Stimulated activated CD4-positive, alpha-beta T cell treated with anti-CD3 and anti-CD28 coated beads, TNF-alpha, amount 100 ng/mL, for 48 hours (primary cell): ENCODE data around the gene NAV2.

Experiments used
- DNase-seq, 3 donors: peaks; one replicate each; pipeline ENCODE4 v3.0.0-alpha.2; 2020; ENCODE audit warnings: low read depth in 3 of 3

The NAV2 gene

DNA sequence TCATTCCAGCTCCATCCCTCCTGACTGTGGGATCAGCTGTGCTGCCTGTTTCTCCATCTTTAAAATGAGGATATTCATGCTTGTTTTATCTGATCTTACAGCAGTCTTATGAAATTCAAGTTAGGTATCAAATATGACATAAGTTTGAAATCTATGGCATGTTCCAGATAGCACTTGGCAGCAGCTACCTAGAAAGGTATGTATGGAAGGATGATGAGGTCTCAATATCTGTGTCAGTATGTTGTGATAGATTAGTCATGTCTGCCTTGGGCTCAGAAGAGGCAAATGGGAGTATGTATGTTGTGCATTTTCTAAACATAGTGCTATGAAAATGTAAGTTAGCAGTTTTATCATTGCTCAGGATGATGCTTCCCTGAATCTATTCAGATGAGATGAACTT is 122.1 kb downstream of the NAV2 start:
- DNase-seq = no peak

GRCh38 chr11:19836666-19837065 is 124.0 kb downstream of the NAV2 start:
- DNase-seq = no peak

DNA sequence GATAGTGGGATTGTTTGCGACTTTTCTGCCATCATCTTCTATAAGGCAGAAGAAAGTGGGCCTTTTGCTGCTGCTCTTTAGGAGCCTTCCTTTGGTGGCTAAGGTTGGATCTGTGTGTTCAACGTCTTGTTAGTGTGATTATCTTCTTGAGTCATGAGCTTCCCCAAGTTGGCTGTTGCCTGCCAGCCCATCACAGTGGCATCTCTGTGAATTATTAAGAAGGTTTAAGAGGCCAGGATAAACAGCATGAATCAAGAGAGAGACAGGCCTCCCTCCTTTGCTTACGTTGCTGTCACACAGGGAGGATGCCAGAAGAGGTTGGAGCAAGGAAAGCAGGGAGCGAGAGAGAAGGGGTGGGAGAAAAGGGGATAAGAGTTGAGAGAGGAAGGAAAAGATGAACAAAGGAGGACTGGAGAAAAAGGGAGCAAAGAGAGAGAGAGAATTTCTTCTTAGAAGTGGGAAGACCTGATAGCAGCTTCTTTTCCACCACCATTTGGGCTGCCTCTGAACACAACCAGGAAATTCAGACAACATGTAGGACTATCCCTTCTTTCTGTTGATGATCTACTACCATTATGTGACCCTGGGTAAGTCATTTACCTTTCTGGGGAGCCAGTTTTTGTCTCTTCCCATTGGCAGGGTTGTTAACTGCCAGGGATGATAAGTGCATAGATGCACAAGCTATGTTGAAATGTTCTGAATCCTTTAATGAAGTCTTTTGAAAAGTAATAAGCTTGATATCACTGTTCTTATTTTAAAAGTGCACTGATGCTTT is 126.5 kb downstream of the NAV2 start:
- DNase-seq = no peak

- DNase-seq = no peak
Observed at GRCh38 chr11:19840961-19841360, 128.3 kb downstream of the NAV2 start.

DNA sequence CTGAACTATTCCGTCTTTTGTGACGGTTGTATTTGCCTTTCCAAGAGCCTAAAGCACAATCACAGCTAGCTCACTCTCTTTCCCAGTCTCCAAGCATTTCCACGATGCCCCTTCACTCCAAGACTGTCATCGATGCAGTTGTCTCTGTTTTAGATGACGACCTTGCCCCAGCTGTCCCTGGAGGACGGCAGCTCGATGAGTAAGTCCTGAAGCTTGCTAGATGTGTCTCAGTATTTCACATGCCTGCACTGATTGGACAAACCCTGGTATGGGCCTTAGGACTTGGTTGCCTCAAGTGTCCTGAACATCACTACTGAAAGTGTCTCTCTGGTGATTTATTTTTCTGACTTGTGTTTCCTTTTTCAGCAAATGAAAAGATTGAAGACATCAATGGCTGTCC is 129.9 kb downstream of the NAV2 start:
- DNase-seq = no peak

- no peak for DNase-seq
Observed at GRCh38 chr11:19843079-19843478, 130.4 kb downstream of the NAV2 start.

- DNase-seq = no peak
Observed at GRCh38 chr11:19844012-19844411, 131.4 kb downstream of the NAV2 start.

DNA sequence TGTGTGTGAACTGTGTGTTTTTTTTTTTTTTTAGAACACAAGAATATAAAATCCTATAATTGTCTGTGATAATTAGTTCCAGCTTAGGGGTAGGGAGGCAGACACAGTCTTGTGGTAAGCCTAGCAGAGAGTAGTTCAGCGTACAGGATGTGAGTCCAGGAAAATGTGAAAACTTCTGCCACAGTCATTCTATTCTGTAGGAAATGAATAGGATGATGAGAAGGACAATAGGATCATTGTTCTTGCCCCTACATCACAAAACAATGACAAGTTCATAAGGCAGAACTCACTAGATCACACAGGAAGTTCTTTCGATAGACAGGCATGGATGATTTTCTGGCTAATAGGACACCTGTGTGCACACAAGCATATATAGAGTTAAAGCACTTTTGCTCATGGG is 132.2 kb downstream of the NAV2 start:
- DNase-seq = no peak

DNA sequence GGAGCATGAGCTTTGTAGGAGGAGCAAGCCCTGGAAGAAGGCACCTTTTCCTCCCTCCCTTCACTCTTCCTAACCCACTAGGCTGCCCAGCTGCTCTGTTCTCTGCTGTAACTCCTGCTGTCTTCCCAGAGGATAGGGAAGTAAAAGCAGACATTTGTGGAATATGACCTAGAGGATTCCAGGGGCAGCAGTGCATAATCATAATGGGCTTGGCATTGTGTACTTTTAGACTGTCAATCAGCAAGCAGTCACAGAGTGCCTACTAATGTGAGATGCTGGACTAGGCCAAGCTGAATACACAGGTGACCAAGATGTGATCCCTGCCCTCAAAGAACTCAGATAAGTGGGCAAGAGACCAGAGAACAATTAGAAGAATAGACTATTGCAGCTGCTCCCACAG is 133.0 kb downstream of the NAV2 start:
- no peak for DNase-seq

- no peak for DNase-seq
Observed at GRCh38 chr11:19846654-19847305, 134.1 kb downstream of the NAV2 start.

GRCh38 chr11:19848219-19848618 is 135.6 kb downstream of the NAV2 start:
- no peak for DNase-seq

DNA sequence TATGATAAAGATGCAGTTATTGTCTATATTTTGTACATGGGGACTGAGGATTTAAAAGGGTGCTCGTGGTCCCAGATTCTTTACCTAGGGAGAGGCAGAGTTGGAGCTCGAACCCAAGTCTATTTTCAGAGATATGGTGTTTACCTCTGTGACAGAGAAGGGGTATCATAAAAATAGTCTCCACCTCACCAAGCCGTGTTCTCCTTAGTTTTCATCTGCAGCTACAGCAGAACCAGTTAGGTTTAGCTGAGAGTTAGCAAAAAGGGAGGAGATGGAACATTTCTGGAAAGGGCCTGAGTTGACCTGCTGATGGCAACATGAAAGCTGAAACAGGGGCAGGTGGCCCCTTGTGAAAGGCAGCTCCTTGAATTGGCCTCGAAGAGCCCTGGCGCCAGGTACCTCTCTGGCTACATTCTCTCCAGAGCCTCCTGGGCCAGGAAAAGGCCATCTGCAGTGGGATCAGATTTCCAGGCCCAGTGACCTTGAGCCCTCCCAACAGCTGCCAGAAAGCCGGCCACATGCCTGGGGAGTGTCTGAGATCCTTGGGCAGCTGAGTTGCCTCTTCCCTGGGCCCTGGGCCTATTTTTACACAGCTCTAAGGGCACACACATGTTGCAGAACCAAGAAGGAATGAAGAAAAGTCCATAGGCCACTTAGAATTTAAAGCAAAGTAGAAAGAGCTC is 136.6 kb downstream of the NAV2 start:
- DNase-seq = no peak

DNA sequence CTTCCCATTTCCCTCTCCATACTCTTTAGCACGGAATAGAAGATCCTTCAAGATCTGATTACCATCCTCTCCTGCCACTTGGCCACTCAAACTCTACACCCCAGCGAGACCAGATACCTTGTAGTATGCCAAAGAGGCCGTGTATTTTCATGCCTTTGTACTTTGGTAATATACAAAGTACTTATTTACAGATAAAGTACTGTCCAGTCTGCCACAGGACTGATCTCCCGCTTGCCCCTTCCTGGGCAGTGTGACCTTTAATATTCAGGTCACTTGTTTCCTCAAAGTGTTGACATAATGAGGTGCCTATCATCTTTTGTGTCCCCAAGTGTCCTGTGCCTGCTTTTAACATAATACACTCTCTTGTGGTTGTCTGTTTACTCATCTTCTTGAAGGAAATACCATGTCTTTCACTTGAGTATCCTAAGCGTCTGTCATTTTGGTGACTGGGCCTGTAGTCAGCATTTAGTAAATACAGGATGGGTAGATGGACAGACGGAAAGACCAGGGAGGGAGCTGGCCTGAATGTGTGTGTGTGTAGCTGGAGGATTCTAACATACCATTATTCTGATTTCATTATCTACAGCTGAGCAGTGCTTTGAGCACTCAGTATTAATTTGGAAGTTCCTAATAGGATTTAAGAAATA is 137.4 kb downstream of the NAV2 start:
- DNase-seq = no peak

DNA sequence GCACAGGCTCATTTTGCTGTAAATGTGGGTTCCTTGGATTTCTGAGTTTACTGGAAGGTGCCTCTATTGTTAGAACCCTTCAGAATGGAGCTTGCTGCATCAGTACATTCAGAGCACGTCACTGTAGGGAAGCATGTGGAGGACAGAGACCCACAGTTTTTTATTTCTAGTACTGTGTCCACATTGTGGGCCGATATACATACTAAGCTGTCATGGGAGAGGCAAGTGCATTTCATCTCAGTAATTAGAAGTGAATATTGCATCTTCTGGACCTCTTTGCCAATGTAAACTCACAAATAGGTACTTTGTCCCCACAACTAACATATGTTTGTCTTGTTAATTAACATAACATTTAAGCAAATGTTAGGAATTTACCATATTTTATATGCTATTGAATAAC is 139.7 kb downstream of the NAV2 start:
- DNase-seq = no peak

DNA sequence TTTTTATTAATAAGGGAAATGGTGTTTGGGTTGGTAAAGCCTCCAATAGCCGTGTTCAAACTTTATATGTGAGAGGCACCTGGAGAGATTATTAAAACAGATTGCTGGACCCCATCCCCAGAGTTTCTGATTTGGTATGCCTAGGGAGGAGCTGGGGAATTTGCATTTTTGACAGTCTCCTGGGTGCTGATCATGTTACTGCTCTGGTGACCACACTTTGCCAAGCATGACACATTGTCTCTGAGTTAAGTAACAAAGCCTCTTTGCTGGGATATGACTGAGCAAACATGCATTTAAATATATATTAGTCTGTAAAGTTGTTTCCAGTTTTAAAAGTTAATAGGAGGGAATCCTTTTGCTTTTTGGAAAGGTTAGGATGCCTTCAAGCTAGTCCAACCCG is 140.4 kb downstream of the NAV2 start:
- DNase-seq = no peak

GRCh38 chr11:19853920-19854319 is 141.3 kb downstream of the NAV2 start:
- no peak for DNase-seq

DNA sequence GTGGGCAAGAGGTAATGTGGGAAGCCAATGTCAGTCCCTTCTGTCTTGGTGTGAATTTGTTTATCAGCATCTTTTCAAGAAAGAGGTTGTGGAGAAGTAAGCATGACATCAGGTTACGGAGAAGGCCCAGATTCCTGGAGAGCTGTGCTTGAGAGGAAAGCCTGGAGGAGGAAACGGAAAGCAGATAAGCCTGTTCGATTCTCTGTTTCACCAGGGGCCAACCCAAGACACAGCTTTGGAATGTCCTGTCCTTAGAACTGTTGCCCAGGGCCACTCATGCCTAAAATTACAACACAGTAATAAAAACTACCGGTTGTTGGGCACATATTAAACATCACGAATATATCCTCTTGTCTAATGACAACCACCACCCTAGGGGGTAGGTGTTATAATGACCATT is 148.5 kb downstream of the NAV2 start:
- DNase-seq = no peak

- DNase-seq = no peak
Observed at GRCh38 chr11:19862091-19862490, 149.5 kb downstream of the NAV2 start.

GRCh38 chr11:19864141-19865140 is 151.8 kb downstream of the NAV2 start:
- no peak for DNase-seq

GRCh38 chr11:19866037-19866436 is 153.4 kb downstream of the NAV2 start:
- DNase-seq = no peak

DNA sequence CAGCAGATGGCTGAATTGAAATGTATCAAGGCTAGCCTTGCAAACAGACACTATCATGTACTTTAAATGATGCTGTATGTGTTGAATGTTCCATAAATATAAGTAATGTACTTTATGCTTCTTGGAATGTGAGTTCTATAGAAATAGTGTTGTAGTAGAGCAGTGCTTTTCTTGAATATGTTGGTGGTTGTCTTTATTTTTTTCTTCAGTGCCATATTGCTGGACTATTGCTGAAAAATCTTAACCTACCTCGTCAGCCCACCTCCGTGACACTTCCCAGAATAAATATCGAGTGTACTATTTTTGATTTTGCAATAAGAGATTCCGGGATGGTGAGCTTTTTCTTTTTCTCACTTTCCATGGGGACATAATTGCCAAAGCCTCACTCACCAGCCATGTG is 153.9 kb downstream of the NAV2 start:
- no peak for DNase-seq
